Measurements from ENCODE around the gene RIC3.

GRCh38 chr11:8186429-8186828 lies 17.6 kb upstream of the RIC3 start:
- TF ChIP-seq CTCF (conservative IDR thresholded peaks at IDR 0.05; ENCODE audit: low read depth, low read length) (no peak), EZH2 (IDR thresholded peaks at IDR 0.05; ENCODE audit: borderline replicate concordance, low read depth, low read length, poor library complexity, severe bottlenecking) (no peak)
